Activated CD4-positive, alpha-beta T cell treated with anti-CD3 and anti-CD28 coated beads for 4 hours (primary cell): ENCODE results near the gene PTGS1.

Experiments
- DNase-seq, 2 donors: peaks; one replicate each; pipeline ENCODE4 v3.0.0-alpha.2; 2020

PTGS1 gene

DNA sequence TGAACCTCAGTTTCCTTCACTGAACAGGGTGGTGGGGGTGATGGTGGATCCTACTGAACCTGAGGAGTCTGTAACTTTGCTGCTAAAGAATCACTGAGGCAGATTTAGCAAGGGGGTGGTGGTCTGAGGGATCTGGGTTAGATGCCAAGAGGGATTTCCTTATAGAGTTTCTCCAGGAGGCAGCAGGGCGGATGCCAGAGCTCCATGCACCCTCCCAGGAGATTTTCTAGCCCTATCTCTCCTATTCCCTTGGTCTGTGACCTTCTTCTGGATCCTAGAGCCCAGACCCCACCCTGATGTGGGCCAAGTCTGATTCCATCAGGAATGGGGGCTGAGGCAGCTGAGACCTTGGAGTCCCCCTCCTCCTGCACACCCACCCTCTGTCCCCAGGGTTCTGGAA is 6.0 kb downstream of the PTGS1 start:
- no peak for DNase-seq

DNA sequence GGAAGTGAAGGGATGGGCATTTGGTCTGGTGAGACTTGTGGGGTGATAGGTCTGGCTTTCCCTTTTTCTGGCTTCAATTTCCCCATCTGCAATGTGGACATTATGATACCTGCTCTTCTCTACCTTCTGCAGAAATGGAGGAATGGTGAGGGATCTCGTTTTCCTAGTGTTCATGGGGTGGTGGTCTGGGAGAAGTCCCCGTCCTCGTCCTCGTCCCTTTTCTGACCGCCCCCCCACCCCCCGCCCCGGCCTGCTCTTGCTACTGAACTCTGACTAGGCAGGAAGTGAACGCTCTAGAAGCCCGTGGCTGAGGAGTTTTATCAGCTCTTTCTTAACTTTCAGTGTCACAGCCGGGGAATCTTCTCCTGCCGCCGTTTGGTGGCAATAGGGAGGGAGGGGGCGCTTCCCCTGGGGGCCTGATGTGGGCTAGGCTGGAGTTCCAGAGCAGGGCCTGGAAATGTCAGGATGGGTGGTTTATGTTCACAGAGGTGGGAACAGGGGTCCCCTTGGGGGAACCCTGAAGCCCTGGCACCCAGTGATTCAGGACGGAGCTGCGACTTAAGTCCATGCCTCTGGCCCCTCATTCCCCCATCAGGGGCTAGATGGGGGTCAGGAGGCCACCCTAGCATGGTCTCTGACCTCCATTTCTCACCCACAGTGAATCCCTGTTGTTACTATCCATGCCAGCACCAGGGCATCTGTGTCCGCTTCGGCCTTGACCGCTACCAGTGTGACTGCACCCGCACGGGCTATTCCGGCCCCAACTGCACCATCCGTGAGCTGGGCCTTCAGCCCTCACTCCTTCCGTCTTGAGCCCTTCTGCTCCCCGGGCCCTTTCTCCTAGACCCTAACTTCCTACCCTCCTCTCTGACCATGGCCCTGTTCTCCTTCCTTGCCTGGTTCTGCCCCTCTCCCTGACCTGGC is 6.7 kb downstream of the PTGS1 start:
- no peak for DNase-seq

DNA sequence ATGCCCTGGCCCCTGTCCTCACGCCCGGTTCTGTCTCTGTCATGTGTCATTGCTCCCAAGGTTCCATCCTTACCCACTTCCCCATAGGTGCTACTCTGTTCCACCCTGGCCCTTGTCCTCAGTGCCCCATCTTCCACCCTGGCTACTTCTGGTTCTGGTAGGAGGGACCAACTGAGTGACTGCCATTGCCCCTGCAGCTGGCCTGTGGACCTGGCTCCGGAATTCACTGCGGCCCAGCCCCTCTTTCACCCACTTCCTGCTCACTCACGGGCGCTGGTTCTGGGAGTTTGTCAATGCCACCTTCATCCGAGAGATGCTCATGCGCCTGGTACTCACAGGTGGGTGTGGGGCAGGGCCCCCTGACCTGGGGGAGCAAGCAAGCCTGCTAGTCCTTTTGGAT is 7.4 kb downstream of the PTGS1 start:
- no peak for DNase-seq

- DNase-seq, result no peak
Measured at GRCh38 chr9:122379340-122379739, 8.5 kb downstream of the PTGS1 start.

DNA sequence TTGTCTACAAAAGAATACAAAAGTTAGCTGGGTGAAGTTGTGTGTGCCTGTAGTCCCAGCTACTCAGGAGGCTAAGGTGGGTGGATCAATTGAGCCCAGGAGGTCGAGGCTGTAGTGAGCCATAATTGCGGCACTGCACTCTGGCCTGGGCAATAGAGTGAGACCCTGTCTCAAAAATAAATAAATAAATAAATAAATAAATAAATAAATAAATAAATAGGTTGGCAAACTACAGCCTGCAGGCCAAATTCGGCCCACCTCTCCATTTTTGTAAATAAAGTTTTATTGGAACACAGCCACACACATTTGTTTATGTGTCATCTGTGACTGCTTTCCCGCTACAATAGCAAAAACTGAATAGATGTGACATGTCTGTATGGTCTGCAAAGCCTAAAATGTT is 9.5 kb downstream of the PTGS1 start:
- no peak for DNase-seq

DNA sequence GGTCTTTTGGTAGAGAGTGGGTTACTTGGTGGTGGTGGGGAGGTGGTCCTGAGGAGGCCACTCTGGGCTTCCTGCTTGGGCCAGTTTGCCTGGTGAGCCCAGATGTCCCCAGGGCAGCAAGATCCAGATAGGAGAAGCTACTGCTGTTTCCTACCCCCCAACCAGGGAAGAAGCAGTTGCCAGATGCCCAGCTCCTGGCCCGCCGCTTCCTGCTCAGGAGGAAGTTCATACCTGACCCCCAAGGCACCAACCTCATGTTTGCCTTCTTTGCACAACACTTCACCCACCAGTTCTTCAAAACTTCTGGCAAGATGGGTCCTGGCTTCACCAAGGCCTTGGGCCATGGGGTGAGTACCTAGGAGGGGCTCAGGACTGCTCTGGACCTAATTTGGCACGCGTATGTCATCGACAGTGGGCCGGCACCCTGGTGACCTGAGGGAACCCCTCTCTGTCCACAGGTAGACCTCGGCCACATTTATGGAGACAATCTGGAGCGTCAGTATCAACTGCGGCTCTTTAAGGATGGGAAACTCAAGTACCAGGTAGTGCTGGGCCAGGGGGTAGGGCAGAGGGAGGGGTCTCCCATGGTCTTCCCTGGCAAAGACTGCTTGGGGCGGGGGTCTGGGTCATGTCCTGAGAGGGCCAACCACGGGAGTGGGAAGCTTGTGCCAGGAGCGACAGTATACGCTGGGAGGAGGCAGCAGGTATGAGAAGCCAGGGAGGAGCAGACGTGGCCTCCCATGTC is 10.6 kb downstream of the PTGS1 start:
- DNase-seq, result no peak

- no peak for DNase-seq
Measured at GRCh38 chr9:122382901-122383850, 12.4 kb downstream of the PTGS1 start.

GRCh38 chr9:122383992-122384461 is 13.2 kb downstream of the PTGS1 start:
- DNase-seq, result no peak

DNA sequence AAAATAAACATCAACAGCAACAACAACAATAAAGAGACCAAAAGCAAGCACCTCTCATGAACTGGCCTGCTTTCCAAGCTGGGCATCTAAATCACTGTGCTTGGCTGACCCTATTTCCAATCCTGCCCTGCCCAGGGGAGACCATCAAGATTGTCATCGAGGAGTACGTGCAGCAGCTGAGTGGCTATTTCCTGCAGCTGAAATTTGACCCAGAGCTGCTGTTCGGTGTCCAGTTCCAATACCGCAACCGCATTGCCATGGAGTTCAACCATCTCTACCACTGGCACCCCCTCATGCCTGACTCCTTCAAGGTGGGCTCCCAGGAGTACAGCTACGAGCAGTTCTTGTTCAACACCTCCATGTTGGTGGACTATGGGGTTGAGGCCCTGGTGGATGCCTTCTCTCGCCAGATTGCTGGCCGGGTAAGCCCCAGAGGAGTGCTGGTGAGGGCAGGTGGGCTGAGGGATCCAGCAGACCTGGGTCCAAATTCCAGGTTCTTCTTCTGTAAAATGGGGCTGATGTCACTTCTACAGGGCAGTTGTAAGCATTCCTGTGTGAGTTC is 15.6 kb downstream of the PTGS1 start:
- no peak for DNase-seq

GRCh38 chr9:122387536-122387935 is 16.7 kb downstream of the PTGS1 start:
- no peak for DNase-seq

GRCh38 chr9:122389195-122389594 is 18.4 kb downstream of the PTGS1 start:
- no peak for DNase-seq

DNA sequence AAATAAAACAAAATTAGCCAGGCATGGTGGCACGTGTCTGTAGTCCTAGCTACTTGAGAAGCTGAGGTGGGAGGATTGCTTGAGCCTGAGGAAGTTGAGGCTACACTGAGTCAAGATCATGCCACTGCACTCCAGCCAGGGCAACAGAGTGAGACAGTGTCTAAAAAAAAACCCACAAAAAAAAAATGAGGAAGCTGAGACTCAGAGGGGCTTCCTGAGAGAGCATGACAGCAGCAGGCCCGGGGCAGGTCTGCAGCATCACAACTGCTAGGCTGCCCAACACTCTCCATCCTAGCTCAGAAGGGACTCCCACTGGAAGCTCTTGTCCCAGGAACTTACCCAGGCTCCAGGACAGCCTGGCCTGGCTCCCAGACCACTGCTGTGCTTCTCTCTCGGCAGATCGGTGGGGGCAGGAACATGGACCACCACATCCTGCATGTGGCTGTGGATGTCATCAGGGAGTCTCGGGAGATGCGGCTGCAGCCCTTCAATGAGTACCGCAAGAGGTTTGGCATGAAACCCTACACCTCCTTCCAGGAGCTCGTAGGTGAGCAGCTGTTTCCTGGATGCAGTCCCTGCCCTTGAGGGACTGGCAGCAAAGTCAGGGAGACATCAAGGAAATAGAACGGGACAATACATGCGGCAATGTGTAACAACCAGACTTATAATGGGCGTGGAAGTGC is 19.1 kb downstream of the PTGS1 start:
- no peak for DNase-seq

GRCh38 chr9:122392284-122392683 is 21.5 kb downstream of the PTGS1 start:
- no peak for DNase-seq

DNA sequence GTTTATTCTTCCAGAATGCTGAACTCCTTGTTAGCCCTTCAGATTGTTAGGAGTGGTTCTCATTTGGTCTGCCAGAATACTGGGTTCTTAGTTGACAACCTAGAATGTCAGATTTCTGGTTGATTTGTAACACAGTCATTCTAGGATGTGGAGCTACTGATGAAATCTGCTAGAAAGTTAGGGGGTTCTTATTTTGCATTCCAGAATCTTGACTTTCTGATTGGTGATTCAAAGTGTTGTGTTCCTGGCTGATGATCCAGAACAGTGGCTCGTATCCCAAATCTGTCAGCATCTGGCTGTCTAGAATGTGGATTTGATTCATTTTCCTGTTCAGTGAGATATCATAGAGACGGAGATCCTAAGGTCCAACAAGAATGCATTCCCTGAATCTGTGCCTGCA is 21.9 kb downstream of the PTGS1 start:
- DNase-seq, result no peak

GRCh38 chr9:122393284-122393983 is 22.6 kb downstream of the PTGS1 start:
- no peak for DNase-seq

GRCh38 chr9:122394265-122395125 is 23.7 kb downstream of the PTGS1 start:
- no peak for DNase-seq

- DNase-seq, result no peak
Measured at GRCh38 chr9:122396614-122397148, 25.9 kb downstream of the PTGS1 start.

GRCh38 chr9:122397749-122398148 is 26.9 kb downstream of the PTGS1 start:
- DNase-seq, result no peak

GRCh38 chr9:122398371-122398924 is 27.6 kb downstream of the PTGS1 start:
- DNase-seq, result no peak

DNA sequence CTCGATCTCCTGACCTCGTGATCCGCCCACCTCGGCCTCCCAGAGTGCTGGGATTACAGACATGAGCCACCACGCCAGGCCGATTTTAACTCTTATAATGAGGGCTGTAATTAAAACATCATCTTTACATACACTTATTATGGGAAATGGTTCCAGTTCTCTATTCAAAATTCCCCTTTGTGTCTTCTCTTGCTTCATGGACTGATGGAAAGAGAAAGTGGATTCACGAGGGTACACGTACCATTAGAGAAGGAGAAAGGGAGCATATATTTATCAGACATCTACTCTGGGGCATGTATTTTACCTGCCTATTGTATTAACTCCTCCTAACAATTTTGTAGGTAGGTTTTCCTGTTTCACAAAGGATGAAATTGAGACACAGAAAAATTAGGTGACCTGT is 31.1 kb downstream of the PTGS1 start:
- DNase-seq, result no peak
